LNCAP (cell line): ENCODE results near the gene SMIM33.

Experiments
- TF ChIP-seq, protein P1 (sequence below): fragments of 450-650 bp; IDR thresholded peaks from 2 replicates; pipeline ENCODE4 v1.5.1; 2017; ENCODE audit warnings: mild to moderate bottlenecking

The SMIM33 gene

GRCh38 chr5:139488260-139488659 is 17.5 kb downstream of the SMIM33 start:
- TF ChIP-seq, protein P1, sequence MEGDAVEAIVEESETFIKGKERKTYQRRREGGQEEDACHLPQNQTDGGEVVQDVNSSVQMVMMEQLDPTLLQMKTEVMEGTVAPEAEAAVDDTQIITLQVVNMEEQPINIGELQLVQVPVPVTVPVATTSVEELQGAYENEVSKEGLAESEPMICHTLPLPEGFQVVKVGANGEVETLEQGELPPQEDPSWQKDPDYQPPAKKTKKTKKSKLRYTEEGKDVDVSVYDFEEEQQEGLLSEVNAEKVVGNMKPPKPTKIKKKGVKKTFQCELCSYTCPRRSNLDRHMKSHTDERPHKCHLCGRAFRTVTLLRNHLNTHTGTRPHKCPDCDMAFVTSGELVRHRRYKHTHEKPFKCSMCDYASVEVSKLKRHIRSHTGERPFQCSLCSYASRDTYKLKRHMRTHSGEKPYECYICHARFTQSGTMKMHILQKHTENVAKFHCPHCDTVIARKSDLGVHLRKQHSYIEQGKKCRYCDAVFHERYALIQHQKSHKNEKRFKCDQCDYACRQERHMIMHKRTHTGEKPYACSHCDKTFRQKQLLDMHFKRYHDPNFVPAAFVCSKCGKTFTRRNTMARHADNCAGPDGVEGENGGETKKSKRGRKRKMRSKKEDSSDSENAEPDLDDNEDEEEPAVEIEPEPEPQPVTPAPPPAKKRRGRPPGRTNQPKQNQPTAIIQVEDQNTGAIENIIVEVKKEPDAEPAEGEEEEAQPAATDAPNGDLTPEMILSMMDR, result no peak

- TF ChIP-seq, protein P1, result no peak
Measured at GRCh38 chr5:139492700-139493192, 21.9 kb downstream of the SMIM33 start.

GRCh38 chr5:139494256-139494655 is 23.5 kb downstream of the SMIM33 start:
- TF ChIP-seq, protein P1, result no peak

DNA sequence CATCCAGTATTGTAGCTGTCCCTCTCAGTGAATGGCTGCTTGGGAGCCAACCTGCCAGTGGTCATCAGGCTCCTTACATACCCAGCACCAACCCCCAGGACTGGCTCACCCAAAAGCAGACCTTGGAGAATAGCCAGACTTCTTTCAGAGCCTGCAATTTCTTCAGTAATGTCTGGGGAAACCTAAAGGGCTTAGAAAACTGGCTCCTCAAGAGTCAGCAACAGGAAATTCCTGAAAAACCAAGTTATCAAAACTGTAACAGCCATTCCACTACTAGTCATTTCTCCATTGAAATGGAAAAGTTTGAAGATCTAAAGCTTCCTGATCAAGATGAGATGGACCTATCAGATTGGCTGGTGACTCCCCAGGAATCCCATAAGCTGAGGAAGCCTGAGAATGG is 24.0 kb downstream of the SMIM33 start:
- TF ChIP-seq, protein P1, result no peak

DNA sequence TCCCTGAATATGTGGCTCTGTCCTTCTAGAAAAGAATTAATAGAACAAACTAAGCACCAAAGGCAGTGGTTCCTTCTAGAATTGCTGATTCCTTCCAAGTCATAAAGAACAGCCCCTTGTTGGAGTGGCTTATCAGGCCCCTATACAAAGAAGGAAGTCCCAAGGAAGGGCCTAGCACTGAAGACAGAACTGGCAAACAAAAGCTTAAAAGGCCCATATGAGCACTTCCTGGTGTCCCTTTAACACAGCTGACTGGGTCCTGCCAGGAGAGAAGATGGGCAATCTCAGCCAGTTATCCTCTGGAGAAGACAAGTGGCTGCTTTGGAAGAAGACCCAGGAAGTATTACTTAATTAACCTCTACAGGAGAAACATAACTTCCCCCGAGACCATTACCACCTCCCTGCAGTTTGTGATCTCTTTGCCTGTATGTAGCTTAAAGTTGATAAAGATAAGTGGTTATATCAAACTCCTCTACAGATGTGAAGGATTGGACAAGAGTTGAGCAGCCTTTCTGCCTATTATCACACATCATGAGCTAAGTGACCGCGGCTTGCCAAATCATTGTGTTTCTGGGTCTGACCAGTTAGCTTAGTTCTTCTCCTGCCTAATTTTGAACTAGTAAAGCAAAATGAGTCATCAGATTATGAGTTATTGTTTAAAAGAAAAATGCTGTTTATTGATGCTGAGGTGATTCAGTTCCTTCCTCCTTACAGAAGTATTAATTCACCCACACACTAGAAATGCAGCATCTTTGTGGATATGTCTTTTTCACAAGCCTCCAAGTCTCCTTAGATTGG is 25.0 kb downstream of the SMIM33 start:
- TF ChIP-seq, protein P1, result no peak

- TF ChIP-seq, protein P1, result no peak
Measured at GRCh38 chr5:139501381-139501780, 30.6 kb downstream of the SMIM33 start.

- TF ChIP-seq, protein P1, result no peak
Measured at GRCh38 chr5:139512786-139513390, 42.1 kb downstream of the SMIM33 start.
